WTC11 (cell line): ENCODE data around the gene SLC29A4. TPM values are rescaled to one million over a fixed set of nuclear protein-coding genes. Genes with fewer than 3 reads are reported as not detected.

Source experiments
- ATAC-seq: fragments of 200-7000 bp; cut with Tn5 transposase; 2 replicates; pipeline ENCODE4 v1.10.0; 2021; ENCODE audit warnings: mild to moderate bottlenecking, moderate library complexity
- CTCF ChIA-PET: fragments of 300-600 bp; sonication (Branson Sonifier 250); formaldehyde crosslinking; loops from one replicate; lab custom pipeline; 2021; ENCODE audit warnings: antibody characterized with exemption; lab: Charles Lee
- POLR2A ChIA-PET: fragments of 350-600 bp; sonication (Branson Sonifier 250); formaldehyde crosslinking; loops from one replicate; lab custom pipeline; 2021; ENCODE audit warnings: antibody characterized with exemption; lab: Charles Lee
- DNase-seq: peaks from one replicate; pipeline ENCODE4 v3.0.0; 2021; ENCODE audit warnings: low spot score
- H3K27ac Mint-ChIP-seq: 2 replicates; pipeline ENCODE4 v1.8.0; 2021; ENCODE audit warnings: mixed read lengths
- H3K27me3 Mint-ChIP-seq: 2 replicates; pipeline ENCODE4 v1.8.0; 2021; ENCODE audit warnings: low read depth, mild to moderate bottlenecking, moderate library complexity, mixed read lengths
- H3K36me3 Mint-ChIP-seq: 2 replicates; pipeline ENCODE4 v1.8.0; 2021; ENCODE audit warnings: mixed read lengths
- H3K4me1 Mint-ChIP-seq: 2 replicates; pipeline ENCODE4 v1.8.0; 2022; ENCODE audit warnings: mixed read lengths
- H3K4me3 Mint-ChIP-seq: 2 replicates; pipeline ENCODE4 v1.8.0; 2021; ENCODE audit warnings: mild to moderate bottlenecking, moderate library complexity, mixed read lengths
- H3K9me3 Mint-ChIP-seq: 2 replicates; pipeline ENCODE4 v1.8.0; 2021; ENCODE audit warnings: mixed read lengths
- ATF6 ChIP-seq: sonication (generic); formaldehyde crosslinking; IDR thresholded peaks from 2 replicates; pipeline ENCODE4 v1.8.1; 2023; ENCODE audit warnings: mild to moderate bottlenecking, missing genetic modification reagents
- CREB1 ChIP-seq: sonication (generic); formaldehyde crosslinking; IDR thresholded peaks from 2 replicates; pipeline ENCODE4 v1.8.0; 2023; ENCODE audit warnings: mild to moderate bottlenecking, missing genetic modification reagents
- ERG ChIP-seq: fragments of 250-450 bp; sonication (Bioruptor Pico); IDR thresholded peaks from 2 replicates; pipeline ENCODE4 v1.8.0; 2021; ENCODE audit warnings: mild to moderate bottlenecking
- FOXJ3 ChIP-seq: sonication (generic); formaldehyde crosslinking; IDR thresholded peaks from 2 replicates; pipeline ENCODE4 v1.9.0; 2021; ENCODE audit warnings: missing genetic modification reagents, mild to moderate bottlenecking, borderline replicate concordance
- IRF2 ChIP-seq: sonication (generic); formaldehyde crosslinking; IDR thresholded peaks from 2 replicates; pipeline ENCODE4 v1.8.0; 2022; ENCODE audit warnings: low read depth, missing genetic modification reagents, borderline replicate concordance
- OVOL2 ChIP-seq: fragments of 250-450 bp; sonication (Bioruptor Pico); IDR thresholded peaks from 2 replicates; pipeline ENCODE4 v1.9.0; 2021; ENCODE audit warnings: mild to moderate bottlenecking, borderline replicate concordance
- RELA ChIP-seq: sonication (generic); formaldehyde crosslinking; IDR thresholded peaks from 2 replicates; pipeline ENCODE4 v1.8.1; 2022; ENCODE audit warnings: missing genetic modification reagents, mild to moderate bottlenecking, borderline replicate concordance
- TCF7 ChIP-seq: sonication (generic); formaldehyde crosslinking; IDR thresholded peaks from 2 replicates; pipeline ENCODE4 v1.8.0; 2022; ENCODE audit warnings: mild to moderate bottlenecking, low read depth, missing genetic modification reagents, moderate library complexity
- TEAD1 ChIP-seq: sonication (generic); formaldehyde crosslinking; IDR thresholded peaks from 2 replicates; pipeline ENCODE4 v1.8.0; 2022; ENCODE audit warnings: mild to moderate bottlenecking, missing genetic modification reagents
- ZNF219 ChIP-seq: sonication (generic); formaldehyde crosslinking; IDR thresholded peaks from 2 replicates; pipeline ENCODE4 v1.8.0; 2023; ENCODE audit warnings: missing genetic modification reagents, mild to moderate bottlenecking, borderline replicate concordance
- ZNF232 ChIP-seq: sonication (generic); formaldehyde crosslinking; IDR thresholded peaks from 2 replicates; pipeline ENCODE4 v1.8.0; 2022; ENCODE audit warnings: mild to moderate bottlenecking, missing genetic modification reagents
- ZNF396 ChIP-seq: fragments of 250-450 bp; sonication (Bioruptor Pico); IDR thresholded peaks from 2 replicates; pipeline ENCODE4 v1.8.0; 2021; ENCODE audit warnings: mild to moderate bottlenecking, moderate library complexity, borderline replicate concordance
- ZNF416 ChIP-seq: fragments of 250-450 bp; sonication (Bioruptor Pico); IDR thresholded peaks from 2 replicates; pipeline ENCODE4 v1.9.0; 2021; ENCODE audit warnings: mild to moderate bottlenecking, inconsistent platforms
- total RNA-seq: library from RNA; stranded (reverse); gene quantifications from 3 replicates; pipeline ENCODE4 v1.2.3, GENCODE V29; 2021
- TF ChIP-seq, protein P1 (sequence below): fragments of 250-450 bp; sonication (Bioruptor Pico); IDR thresholded peaks from 2 replicates; pipeline ENCODE4 v1.9.0; 2021; ENCODE audit warnings: mild to moderate bottlenecking, borderline replicate concordance
- TF ChIP-seq, protein P2 (sequence below): sonication (generic); formaldehyde crosslinking; IDR thresholded peaks from 2 replicates; pipeline ENCODE4 v1.8.1; 2022; ENCODE audit warnings: missing genetic modification reagents, borderline replicate concordance
- TF ChIP-seq, protein P3 (sequence below): sonication (generic); formaldehyde crosslinking; IDR thresholded peaks from 2 replicates; pipeline ENCODE4 v1.8.1; 2023; ENCODE audit warnings: mild to moderate bottlenecking, missing genetic modification reagents
- TF ChIP-seq, protein P4 (sequence below): fragments of 200-600 bp; IDR thresholded peaks from 2 replicates; pipeline ENCODE4 v1.8.0; 2022; ENCODE audit warnings: antibody characterized with exemption

The SLC29A4 gene
- total RNA-seq, 1 experiment from 2014 or later = 14.4 TPM

GRCh38 chr7:5332579-5332978, 49.8 kb downstream of the SLC29A4 start (continued):
- TF ChIP-seq, protein P1, sequence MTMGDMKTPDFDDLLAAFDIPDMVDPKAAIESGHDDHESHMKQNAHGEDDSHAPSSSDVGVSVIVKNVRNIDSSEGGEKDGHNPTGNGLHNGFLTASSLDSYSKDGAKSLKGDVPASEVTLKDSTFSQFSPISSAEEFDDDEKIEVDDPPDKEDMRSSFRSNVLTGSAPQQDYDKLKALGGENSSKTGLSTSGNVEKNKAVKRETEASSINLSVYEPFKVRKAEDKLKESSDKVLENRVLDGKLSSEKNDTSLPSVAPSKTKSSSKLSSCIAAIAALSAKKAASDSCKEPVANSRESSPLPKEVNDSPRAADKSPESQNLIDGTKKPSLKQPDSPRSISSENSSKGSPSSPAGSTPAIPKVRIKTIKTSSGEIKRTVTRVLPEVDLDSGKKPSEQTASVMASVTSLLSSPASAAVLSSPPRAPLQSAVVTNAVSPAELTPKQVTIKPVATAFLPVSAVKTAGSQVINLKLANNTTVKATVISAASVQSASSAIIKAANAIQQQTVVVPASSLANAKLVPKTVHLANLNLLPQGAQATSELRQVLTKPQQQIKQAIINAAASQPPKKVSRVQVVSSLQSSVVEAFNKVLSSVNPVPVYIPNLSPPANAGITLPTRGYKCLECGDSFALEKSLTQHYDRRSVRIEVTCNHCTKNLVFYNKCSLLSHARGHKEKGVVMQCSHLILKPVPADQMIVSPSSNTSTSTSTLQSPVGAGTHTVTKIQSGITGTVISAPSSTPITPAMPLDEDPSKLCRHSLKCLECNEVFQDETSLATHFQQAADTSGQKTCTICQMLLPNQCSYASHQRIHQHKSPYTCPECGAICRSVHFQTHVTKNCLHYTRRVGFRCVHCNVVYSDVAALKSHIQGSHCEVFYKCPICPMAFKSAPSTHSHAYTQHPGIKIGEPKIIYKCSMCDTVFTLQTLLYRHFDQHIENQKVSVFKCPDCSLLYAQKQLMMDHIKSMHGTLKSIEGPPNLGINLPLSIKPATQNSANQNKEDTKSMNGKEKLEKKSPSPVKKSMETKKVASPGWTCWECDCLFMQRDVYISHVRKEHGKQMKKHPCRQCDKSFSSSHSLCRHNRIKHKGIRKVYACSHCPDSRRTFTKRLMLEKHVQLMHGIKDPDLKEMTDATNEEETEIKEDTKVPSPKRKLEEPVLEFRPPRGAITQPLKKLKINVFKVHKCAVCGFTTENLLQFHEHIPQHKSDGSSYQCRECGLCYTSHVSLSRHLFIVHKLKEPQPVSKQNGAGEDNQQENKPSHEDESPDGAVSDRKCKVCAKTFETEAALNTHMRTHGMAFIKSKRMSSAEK (CRISPR knock-in tag) = no peak
- TF ChIP-seq ZNF219 (CRISPR knock-in tag) = no peak
- TF ChIP-seq IRF2 (CRISPR knock-in tag) = no peak
- no peak for TF ChIP-seq ZNF232 (CRISPR knock-in tag)
- TF ChIP-seq, all 79 proteins: peak for 0

DNA sequence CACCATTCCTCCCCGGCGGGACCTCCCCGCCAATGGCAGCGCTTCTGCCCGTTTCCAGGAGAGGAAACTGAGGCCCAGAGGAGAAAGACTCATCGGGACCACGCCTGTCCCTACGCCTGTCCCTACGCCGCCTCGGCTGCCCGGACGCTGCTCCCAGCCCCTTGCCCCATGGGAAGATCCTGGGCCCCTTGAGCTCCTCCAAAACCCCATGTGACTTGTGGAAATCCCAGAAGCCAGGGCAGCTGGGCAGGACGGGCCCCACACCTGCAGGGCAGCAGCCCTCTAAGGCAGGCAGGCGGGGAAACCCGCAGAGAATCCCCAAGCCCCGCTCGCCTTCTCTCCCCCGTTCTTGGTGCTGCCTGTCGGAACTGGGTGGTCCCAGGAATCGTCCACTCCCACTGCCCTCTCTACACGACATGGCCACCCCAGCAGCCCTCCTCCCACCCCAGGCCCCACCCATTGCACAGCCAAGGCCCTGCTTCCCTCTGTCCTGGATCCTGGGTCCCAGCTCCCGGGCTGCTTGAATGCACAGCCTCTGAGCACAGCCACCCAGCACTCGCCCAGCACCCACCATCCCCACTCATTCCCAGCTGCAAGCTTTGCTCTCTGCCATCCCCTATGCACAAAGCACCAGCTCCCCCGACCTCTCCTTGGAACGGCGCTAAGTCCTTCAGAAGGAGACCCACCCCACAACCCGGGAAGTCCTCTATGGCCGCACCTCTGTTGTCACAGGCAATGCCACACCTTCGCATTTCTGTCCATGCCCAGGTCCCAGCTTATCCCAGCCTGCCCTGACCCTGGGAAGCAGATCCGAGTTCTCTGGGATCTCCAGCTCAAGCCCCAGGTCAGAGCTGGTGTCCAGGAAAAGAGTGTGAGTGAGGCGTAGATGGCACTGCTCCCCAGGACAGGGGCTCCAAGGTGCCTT, 50.6 kb downstream of the SLC29A4 start:
- POLR2A ChIA-PET = interaction anchor here (0.5 kb wide), 1 partner anchor 93 kb away, joined by 3 read pairs; no protein-coding TSS in a partner anchor

DNA sequence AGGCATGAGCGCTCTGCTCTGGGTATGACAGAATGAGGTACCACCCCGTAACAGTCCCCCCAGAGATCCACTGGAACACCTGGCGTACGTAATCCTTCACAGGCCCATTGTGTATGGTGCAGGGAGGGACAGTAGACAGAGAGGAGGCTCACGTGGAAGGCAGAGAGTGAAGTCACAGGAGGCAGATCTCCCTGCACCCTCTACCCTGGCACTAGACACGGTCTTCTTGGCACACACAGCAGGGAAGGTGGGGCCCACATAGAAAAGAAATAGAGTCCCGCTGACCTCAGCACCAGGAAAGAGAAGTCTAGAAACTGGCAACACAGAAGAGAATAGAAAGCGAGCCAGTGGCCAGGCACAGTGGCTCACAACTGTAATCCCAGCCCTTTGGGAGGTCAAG, 51.9 kb downstream of the SLC29A4 start:
- peaks cover 13% of the 10 kb centered on the region for H3K36me3 Mint-ChIP-seq
- ATAC-seq = no peak
- peaks cover 8% of the 10 kb centered on the region for H3K9me3 Mint-ChIP-seq
- DNase-seq = no peak
- ChIA-PET CTCF (no interaction called here), POLR2A (no interaction called here)
- H3K4me3 Mint-ChIP-seq = no peak overlapping the region
- peak overlapping the region; percentile 85; the same call in 1 of the 2 replicates for H3K27ac Mint-ChIP-seq
- no peaks in the 10 kb centered on the region for H3K27me3 Mint-ChIP-seq
- 0 out of 2 replicates have a peak, but pooled peaks cover 3% of the 10 kb centered on the region for H3K4me1 Mint-ChIP-seq
- TF ChIP-seq, protein P2, sequence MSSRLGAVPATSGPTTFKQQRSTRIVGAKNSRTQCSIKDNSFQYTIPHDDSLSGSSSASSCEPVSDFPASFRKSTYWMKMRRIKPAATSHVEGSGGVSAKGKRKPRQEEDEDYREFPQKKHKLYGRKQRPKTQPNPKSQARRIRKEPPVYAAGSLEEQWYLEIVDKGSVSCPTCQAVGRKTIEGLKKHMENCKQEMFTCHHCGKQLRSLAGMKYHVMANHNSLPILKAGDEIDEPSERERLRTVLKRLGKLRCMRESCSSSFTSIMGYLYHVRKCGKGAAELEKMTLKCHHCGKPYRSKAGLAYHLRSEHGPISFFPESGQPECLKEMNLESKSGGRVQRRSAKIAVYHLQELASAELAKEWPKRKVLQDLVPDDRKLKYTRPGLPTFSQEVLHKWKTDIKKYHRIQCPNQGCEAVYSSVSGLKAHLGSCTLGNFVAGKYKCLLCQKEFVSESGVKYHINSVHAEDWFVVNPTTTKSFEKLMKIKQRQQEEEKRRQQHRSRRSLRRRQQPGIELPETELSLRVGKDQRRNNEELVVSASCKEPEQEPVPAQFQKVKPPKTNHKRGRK (CRISPR knock-in tag) = no peak
- TF ChIP-seq RELA (CRISPR knock-in tag) (no peak), CREB1 (CRISPR knock-in tag) (no peak), ZNF396 (no peak), ATF6 (CRISPR knock-in tag) (no peak), ERG (CRISPR knock-in tag) (no peak), ZNF416 (no peak), TEAD1 (CRISPR knock-in tag) (no peak)
- TF ChIP-seq, protein P3, sequence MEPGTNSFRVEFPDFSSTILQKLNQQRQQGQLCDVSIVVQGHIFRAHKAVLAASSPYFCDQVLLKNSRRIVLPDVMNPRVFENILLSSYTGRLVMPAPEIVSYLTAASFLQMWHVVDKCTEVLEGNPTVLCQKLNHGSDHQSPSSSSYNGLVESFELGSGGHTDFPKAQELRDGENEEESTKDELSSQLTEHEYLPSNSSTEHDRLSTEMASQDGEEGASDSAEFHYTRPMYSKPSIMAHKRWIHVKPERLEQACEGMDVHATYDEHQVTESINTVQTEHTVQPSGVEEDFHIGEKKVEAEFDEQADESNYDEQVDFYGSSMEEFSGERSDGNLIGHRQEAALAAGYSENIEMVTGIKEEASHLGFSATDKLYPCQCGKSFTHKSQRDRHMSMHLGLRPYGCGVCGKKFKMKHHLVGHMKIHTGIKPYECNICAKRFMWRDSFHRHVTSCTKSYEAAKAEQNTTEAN (CRISPR knock-in tag) = no peak
- TF ChIP-seq, protein P4, sequence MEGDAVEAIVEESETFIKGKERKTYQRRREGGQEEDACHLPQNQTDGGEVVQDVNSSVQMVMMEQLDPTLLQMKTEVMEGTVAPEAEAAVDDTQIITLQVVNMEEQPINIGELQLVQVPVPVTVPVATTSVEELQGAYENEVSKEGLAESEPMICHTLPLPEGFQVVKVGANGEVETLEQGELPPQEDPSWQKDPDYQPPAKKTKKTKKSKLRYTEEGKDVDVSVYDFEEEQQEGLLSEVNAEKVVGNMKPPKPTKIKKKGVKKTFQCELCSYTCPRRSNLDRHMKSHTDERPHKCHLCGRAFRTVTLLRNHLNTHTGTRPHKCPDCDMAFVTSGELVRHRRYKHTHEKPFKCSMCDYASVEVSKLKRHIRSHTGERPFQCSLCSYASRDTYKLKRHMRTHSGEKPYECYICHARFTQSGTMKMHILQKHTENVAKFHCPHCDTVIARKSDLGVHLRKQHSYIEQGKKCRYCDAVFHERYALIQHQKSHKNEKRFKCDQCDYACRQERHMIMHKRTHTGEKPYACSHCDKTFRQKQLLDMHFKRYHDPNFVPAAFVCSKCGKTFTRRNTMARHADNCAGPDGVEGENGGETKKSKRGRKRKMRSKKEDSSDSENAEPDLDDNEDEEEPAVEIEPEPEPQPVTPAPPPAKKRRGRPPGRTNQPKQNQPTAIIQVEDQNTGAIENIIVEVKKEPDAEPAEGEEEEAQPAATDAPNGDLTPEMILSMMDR = no peak

More for the DNA sequence above, 50.6 kb downstream of the SLC29A4 start:
- peak; percentile 26 for ATAC-seq
- H3K27ac Mint-ChIP-seq = peak overlapping the region; percentile 78
- no peak overlapping the region for H3K4me3 Mint-ChIP-seq
- CTCF ChIA-PET = interaction anchor here (0.7 to 0.9 kb wide), 2 partner anchors 93 to 193 kb away, joined by 3 to 6 read pairs; no protein-coding TSS in a partner anchor
- no peak for TF ChIP-seq FOXJ3 (CRISPR knock-in tag)
- TF ChIP-seq OVOL2 = no peak
- TF ChIP-seq TCF7 (CRISPR knock-in tag) = no peak
- TF ChIP-seq ZNF416 = no peak
- DNase-seq = no peak
- peaks cover 8% of the 10 kb centered on the region for H3K9me3 Mint-ChIP-seq
- H3K36me3 Mint-ChIP-seq = peaks cover 13% of the 10 kb centered on the region
- H3K4me1 Mint-ChIP-seq = 0 out of 2 replicates have a peak, but pooled peaks cover 3% of the 10 kb centered on the region
- no peaks in the 10 kb centered on the region for H3K27me3 Mint-ChIP-seq
